H1 (cell line): ENCODE measurements around the gene IFI44L. TPM values are rescaled to one million over a fixed set of nuclear protein-coding genes. Genes with fewer than 3 reads are reported as not detected.

ENCODE experiments used
- CTCF ChIA-PET: fragments of 300-600 bp; sonication (Branson Sonifier 250); formaldehyde crosslinking; loops from one replicate; lab custom pipeline; 2021; ENCODE audit not compliant: partially characterized antibody; lab: Charles Lee
- POLR2A ChIA-PET: fragments of 300-600 bp; sonication (Branson Sonifier 250); formaldehyde crosslinking; loops from one replicate; lab custom pipeline; 2021; ENCODE audit warnings: inconsistent platforms; ENCODE audit not compliant: partially characterized antibody; lab: Charles Lee
- DNase-seq, 2 experiments: peaks; one replicate each; pipeline versions ENCODE4 v3.0.0 to v3.0.0-alpha.2; 2010 to 2022; ENCODE audit warnings: low spot score in 2 of 2, low read depth in 1 of 2, mixed read lengths in 1 of 2
- FAIRE-seq: peaks from 2 replicates; lab custom pipeline; 2011; peaks lifted over from hg19 to GRCh38; lab: Jason Lieb, UNC
- H2AFZ ChIP-seq: 2 replicates; pipeline ENCODE4 v1.8.1; 2012; ENCODE audit warnings: low read length, inconsistent platforms
- H2AK5ac ChIP-seq: 2 replicates; pipeline ENCODE4 v1.6.1; 2013; ENCODE audit warnings: low read depth, low read length
- H2BK120ac ChIP-seq: replicated peaks from 2 replicates; pipeline ENCODE3; 2013; ENCODE audit warnings: low read depth, low read length, inconsistent platforms
- H2BK12ac ChIP-seq: 2 replicates; pipeline ENCODE4 v1.6.1; 2013; ENCODE audit warnings: low read depth, low read length
- H2BK15ac ChIP-seq: 2 replicates; pipeline ENCODE4 v1.6.1; 2013; ENCODE audit warnings: low read length
- H2BK20ac ChIP-seq: 2 replicates; pipeline ENCODE4 v1.6.1; 2013; ENCODE audit warnings: low read length
- H2BK5ac ChIP-seq: 2 replicates; pipeline ENCODE4 v1.6.1; 2013; ENCODE audit warnings: low read depth, low read length
- H3K14ac ChIP-seq: 2 replicates; pipeline ENCODE4 v1.6.1; 2013; ENCODE audit warnings: inconsistent platforms; ENCODE audit not compliant: insufficient read length
- H3K18ac ChIP-seq: 2 replicates; pipeline ENCODE4 v1.6.1; 2013; ENCODE audit warnings: low read length; ENCODE audit errors: extremely low read depth
- H3K23ac ChIP-seq: 2 replicates; pipeline ENCODE4 v1.6.1; 2013; ENCODE audit warnings: inconsistent platforms; ENCODE audit not compliant: insufficient read length
- H3K23me2 ChIP-seq: 2 replicates; pipeline ENCODE4 v1.6.1; 2013; ENCODE audit warnings: low read depth, low read length
- H3K27ac ChIP-seq: 2 replicates; pipeline ENCODE4 v1.6.1; 2011; ENCODE audit warnings: low read depth, low read length, inconsistent platforms
- H3K27me3 ChIP-seq, 4 experiments: replicated peaks in 1 of 4; 1 replicate in 1 of 4; 2 replicates in 3 of 4; pipeline versions ENCODE4 v1.6.1 to v1.8.1; 2011 to 2013; ENCODE audit warnings: low read length in 3 of 4, mild to moderate bottlenecking in 3 of 4, inconsistent platforms in 2 of 4, mixed read lengths in 2 of 4, moderate library complexity in 1 of 4; ENCODE audit not compliant: control insufficient read depth in 3 of 4, insufficient read depth in 3 of 4; ENCODE audit errors: extremely low read depth in 1 of 4
- H3K36me3 ChIP-seq, 4 experiments: 2 replicates each; pipeline versions ENCODE4 v1.6.1 to v1.8.1; 2011 to 2013; ENCODE audit warnings: mild to moderate bottlenecking in 4 of 4, low read length in 3 of 4, moderate library complexity in 2 of 4, control low read depth in 1 of 4, inconsistent platforms in 1 of 4; ENCODE audit not compliant: insufficient read depth in 4 of 4, control insufficient read depth in 2 of 4
- H3K4ac ChIP-seq: replicated peaks from 2 replicates; pipeline ENCODE3; 2013; ENCODE audit warnings: low read length, low read depth, mixed read lengths, inconsistent platforms; ENCODE audit not compliant: insufficient read length
- H3K4me1 ChIP-seq, 4 experiments: replicated peaks in 1 of 4; 1 replicate in 1 of 4; 2 replicates in 3 of 4; pipeline versions ENCODE4 v1.6.1 to v1.8.1; 2011 to 2013; ENCODE audit warnings: low read length in 3 of 4, inconsistent platforms in 2 of 4, mixed read lengths in 1 of 4; ENCODE audit not compliant: insufficient read depth in 4 of 4, control insufficient read depth in 3 of 4
- H3K4me2 ChIP-seq, 2 experiments: 2 replicates each; pipeline versions ENCODE4 v1.6.1 to v1.8.1; 2011 to 2013; ENCODE audit warnings: low read depth in 2 of 2, low read length in 2 of 2, control low read depth in 1 of 2, inconsistent platforms in 1 of 2, mild to moderate bottlenecking in 1 of 2; ENCODE audit not compliant: insufficient read depth in 1 of 2
- H3K4me3 ChIP-seq, 4 experiments: fragments of 200-600, 300-600 bp in 1 of 4; sonication (generic), shearing (Covaris generic), sonication (Bioruptor Twin) in 1 of 4; 2 replicates each; pipeline versions ENCODE4 v1.5.1 to v1.8.1; 2011 to 2016; ENCODE audit warnings: low read length in 4 of 4, low read depth in 3 of 4, control low read depth in 2 of 4, inconsistent platforms in 2 of 4, mild to moderate bottlenecking in 2 of 4, mixed read lengths in 1 of 4, moderate library complexity in 1 of 4; ENCODE audit not compliant: insufficient read depth in 2 of 4; ENCODE audit errors: extremely low read depth in 1 of 4
- H3K56ac ChIP-seq: replicated peaks from 2 replicates; pipeline ENCODE3; 2013; ENCODE audit warnings: low read depth, mild to moderate bottlenecking, mixed read lengths, low read length, inconsistent platforms; ENCODE audit not compliant: insufficient read length
- H3K79me1 ChIP-seq: 2 replicates; pipeline ENCODE4 v1.6.1; 2013; ENCODE audit warnings: low read depth, low read length, control low read depth
- H3K79me2 ChIP-seq, 2 experiments: 2 replicates each; pipeline versions ENCODE4 v1.6.1 to v1.8.1; 2012 to 2013; ENCODE audit warnings: low read length in 2 of 2, mild to moderate bottlenecking in 2 of 2, inconsistent platforms in 1 of 2; ENCODE audit not compliant: insufficient read depth in 2 of 2, control insufficient read depth in 1 of 2
- H3K9ac ChIP-seq, 4 experiments: replicated peaks in 1 of 4; 1 replicate in 1 of 4; 2 replicates in 3 of 4; pipeline versions ENCODE4 v1.6.1 to v1.8.1; 2011 to 2013; ENCODE audit warnings: low read depth in 3 of 4, low read length in 3 of 4, control low read depth in 2 of 4, mild to moderate bottlenecking in 2 of 4, moderate library complexity in 2 of 4, inconsistent platforms in 1 of 4; ENCODE audit errors: extremely low read depth in 1 of 4
- H3K9me3 ChIP-seq, 2 experiments: 2 replicates each; pipeline versions ENCODE4 v1.6.1 to v1.8.1; 2012 to 2013; ENCODE audit warnings: mild to moderate bottlenecking in 2 of 2, moderate library complexity in 2 of 2, control low read depth in 1 of 2, inconsistent platforms in 1 of 2, low read depth in 1 of 2, low read length in 1 of 2, mixed read lengths in 1 of 2; ENCODE audit not compliant: insufficient read depth in 2 of 2
- H4K20me1 ChIP-seq, 2 experiments: replicated peaks in 1 of 2; 2 replicates each; pipeline versions ENCODE3 to v1.8.1; 2011 to 2013; ENCODE audit warnings: inconsistent platforms in 2 of 2, low read length in 2 of 2, mild to moderate bottlenecking in 1 of 2; ENCODE audit not compliant: insufficient read depth in 2 of 2, control insufficient read depth in 1 of 2
- H4K5ac ChIP-seq: 2 replicates; pipeline ENCODE4 v1.6.1; 2013; ENCODE audit warnings: low read length, low read depth, mixed read lengths, inconsistent platforms; ENCODE audit not compliant: insufficient read length
- H4K8ac ChIP-seq: 2 replicates; pipeline ENCODE4 v1.8.0; 2013; ENCODE audit warnings: mild to moderate bottlenecking, moderate library complexity, low read length, inconsistent platforms; ENCODE audit not compliant: insufficient read depth; ENCODE audit errors: extremely low read depth
- H4K91ac ChIP-seq: replicated peaks from 2 replicates; pipeline ENCODE3; 2013; ENCODE audit warnings: low read length, mixed read lengths, inconsistent platforms; ENCODE audit not compliant: insufficient read length
- SIX5 ChIP-seq: IDR thresholded peaks from 2 replicates; pipeline ENCODE4 v1.6.1; 2011; ENCODE audit warnings: mild to moderate bottlenecking, low read depth, low read length
- WGBS, 2 experiments: shearing (Covaris generic) in 1 of 2; methylation state at CpG; one replicate each; pipeline versions ENCODE4 v1.1.6 to v1.1.7; 2013 to 2015; ENCODE audit warnings: low lambda C conversion rate in 2 of 2, mixed read lengths in 2 of 2, inconsistent platforms in 1 of 2, low coverage in 1 of 2, missing lambda C conversion rate in 1 of 2; ENCODE audit not compliant: insufficient replicate concordance in 2 of 2, insufficient coverage in 1 of 2, insufficient read length in 1 of 2; ENCODE audit errors: extremely low coverage in 1 of 2, missing lambda C conversion rate in 1 of 2; 5-methylcytosine and 5-hydroxymethylcytosine counted together
- polyA plus RNA-seq, 7 experiments: library from polyadenylated mRNA; depleted of rRNA in 3 of 7; stranded (reverse) in 5 of 7; unstranded in 2 of 7; fragments of >200 nt in 5 of 7; fragments of 200-250 nt in 2 of 7; gene quantifications; 1 replicate in 5 of 7; 2 replicates in 1 of 7; 4 replicates in 1 of 7; pipeline versions ENCODE4 v1.2.1 to v1.2.3, GENCODE V29; 2011 to 2013; ENCODE audit warnings: missing spikeins in 2 of 7, mixed read lengths in 2 of 7
- total RNA-seq: library from RNA; stranded (reverse); fragmentation: NEBNext Ultra II Directional; extraction: Animal tissue kit (Norgen Biotek cat#: 25700); gene quantifications from 2 replicates; pipeline ENCODE4 v1.2.1, GENCODE V29; 2021

Gene IFI44L
- total and polyA plus RNA-seq, 2 of the 8 experiments (the other 6 are each of a cell fraction or from before 2014, with no cell fraction given) = not detected

- WGBS, 2 experiments = 100% methylated on average over 1 of the region's 1 CpG; no CpG with 5 or more reads in 1 of the 2 experiments
- Histone ChIP-seq H3K56ac (no peak overlapping the region), H3K9ac (no peak overlapping the region), H3K9me3 (no peaks in the 10 kb centered on the region), H3K4me1 (no peaks in the 10 kb centered on the region), H3K18ac (no peak overlapping the region), H2BK5ac (no peak overlapping the region), H3K4me2 (no peak overlapping the region), H4K91ac (no peak overlapping the region), H2BK120ac (no peak overlapping the region), H2BK20ac (no peak overlapping the region), H3K14ac (no peak overlapping the region), H3K79me1 (no peaks in the 10 kb centered on the region), H2AFZ (no peak overlapping the region; the same call in 1 of the 2 replicates), H3K4ac (no peak overlapping the region), H3K4me3 (no peak overlapping the region), H3K23ac (no peak overlapping the region), H3K23me2 (no peaks in the 10 kb centered on the region), H2BK12ac (no peak overlapping the region), H3K79me2 (no peaks in the 10 kb centered on the region), H4K8ac (no peak overlapping the region), H3K27me3 (no peaks in the 10 kb centered on the region), H2BK15ac (no peak overlapping the region), H2AK5ac (no peak overlapping the region), H4K5ac (no peak overlapping the region), H3K36me3 (no peaks in the 10 kb centered on the region), H4K20me1 (no peaks in the 10 kb centered on the region), H3K27ac (no peak overlapping the region)
- FAIRE-seq (no peak), DNase-seq (no peak)
- CTCF ChIA-PET = no interaction called here
- POLR2A ChIA-PET = no interaction called here
- TF ChIP-seq SIX5 = no peak
Measured at GRCh38 chr1:78687315-78687714, 67.1 kb downstream of the IFI44L start.
